HG02610 (cell line): ENCODE results near the gene HNRNPA3.
"Not testable (repeated sequence)": the region's sequence is repeated elsewhere in the genome, so short reads cannot be mapped to it uniquely, and the experiment has no call there.

Experiments
- ATAC-seq: cut with Tn5 transposase; IDR thresholded peaks from one replicate; pipeline ENCODE4 v1.9.1; 2021; ENCODE audit warnings: mild to moderate bottlenecking, moderate library complexity; ENCODE audit not compliant: unreplicated experiment

The HNRNPA3 gene

GRCh38 chr2:177212106-177212890, at the start of gene HNRNPA3:
TSS of gene HNRNPA3 (plus strand) at chr2:177212794. CDS start at chr2:177212800, 6 bp downstream.
- ATAC-seq = peak; percentile 91

DNA sequence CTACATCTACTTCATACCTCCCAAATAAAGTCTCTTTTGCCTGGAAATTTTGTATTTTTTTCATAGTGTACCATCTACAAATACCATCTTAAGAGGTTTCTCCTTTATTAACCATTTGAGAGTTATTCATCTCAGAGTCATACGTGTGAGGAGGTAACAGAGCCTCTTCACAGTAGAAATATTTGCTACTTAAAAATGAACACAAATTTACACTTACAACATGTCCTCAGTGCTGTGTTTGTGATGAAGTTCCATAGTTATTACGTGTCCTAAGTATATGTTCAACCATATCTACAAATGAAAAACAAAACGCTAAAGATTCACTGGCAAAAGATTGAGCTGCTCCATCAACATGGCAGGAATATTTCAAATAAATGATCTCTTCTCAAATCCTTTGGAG, 48.5 kb upstream of the HNRNPA3 start:
- ATAC-seq = no peak

DNA sequence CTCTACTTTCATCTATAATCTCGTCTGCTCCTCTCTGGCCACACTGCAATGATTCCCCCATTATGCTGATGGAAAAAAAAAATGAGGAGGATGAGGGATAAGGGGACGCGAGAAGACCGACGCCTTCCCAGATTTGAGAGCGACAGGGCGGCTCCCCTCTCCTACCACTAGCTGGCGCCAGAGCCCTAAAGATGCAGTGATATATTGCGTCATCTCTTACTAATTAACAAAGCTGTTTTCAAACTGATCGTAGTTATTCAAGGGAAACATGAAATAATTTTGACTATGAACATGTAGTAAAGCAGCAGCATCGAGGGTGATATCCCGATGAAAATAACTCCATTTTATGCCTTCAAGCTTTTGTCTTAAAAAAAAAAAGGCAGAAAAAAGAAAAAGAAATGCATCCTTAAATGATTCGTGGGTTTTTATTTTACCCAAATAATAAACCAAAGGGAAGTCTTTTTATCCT, 48.0 kb upstream of the HNRNPA3 start:
- ATAC-seq = peak; percentile 45

DNA sequence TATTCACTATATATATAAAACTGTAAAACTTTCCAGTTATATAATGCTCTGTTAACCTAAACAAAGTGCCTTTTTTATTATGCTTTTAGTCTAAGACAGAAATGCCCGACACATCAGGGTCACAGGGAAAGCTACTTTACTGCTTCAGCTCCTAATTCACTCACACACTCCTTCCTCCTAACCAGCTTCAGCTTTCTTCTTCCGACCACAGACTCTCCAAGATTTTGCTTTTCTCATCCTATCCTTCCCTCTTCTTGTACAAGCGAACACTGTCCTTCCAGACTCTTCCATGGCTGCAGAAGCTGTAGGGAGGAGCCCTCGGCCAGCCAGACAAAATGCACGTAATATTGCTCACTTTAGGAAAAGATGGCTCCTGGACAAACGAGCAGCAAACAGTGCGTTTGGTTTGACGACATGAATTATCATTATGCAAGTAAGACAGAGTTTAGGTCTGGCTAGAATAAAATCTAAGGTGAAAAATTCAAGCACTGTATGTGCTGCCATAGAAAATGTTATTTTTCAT, 47.5 kb upstream of the HNRNPA3 start:
- ATAC-seq = no peak

GRCh38 chr2:177165721-177166711, 46.6 kb upstream of the HNRNPA3 start:
- ATAC-seq = peak; percentile 52

- peak; percentile 77 for ATAC-seq
Observed at GRCh38 chr2:177169810-177170514, 42.6 kb upstream of the HNRNPA3 start.

GRCh38 chr2:177171418-177171865, 41.2 kb upstream of the HNRNPA3 start:
- ATAC-seq = no peak

DNA sequence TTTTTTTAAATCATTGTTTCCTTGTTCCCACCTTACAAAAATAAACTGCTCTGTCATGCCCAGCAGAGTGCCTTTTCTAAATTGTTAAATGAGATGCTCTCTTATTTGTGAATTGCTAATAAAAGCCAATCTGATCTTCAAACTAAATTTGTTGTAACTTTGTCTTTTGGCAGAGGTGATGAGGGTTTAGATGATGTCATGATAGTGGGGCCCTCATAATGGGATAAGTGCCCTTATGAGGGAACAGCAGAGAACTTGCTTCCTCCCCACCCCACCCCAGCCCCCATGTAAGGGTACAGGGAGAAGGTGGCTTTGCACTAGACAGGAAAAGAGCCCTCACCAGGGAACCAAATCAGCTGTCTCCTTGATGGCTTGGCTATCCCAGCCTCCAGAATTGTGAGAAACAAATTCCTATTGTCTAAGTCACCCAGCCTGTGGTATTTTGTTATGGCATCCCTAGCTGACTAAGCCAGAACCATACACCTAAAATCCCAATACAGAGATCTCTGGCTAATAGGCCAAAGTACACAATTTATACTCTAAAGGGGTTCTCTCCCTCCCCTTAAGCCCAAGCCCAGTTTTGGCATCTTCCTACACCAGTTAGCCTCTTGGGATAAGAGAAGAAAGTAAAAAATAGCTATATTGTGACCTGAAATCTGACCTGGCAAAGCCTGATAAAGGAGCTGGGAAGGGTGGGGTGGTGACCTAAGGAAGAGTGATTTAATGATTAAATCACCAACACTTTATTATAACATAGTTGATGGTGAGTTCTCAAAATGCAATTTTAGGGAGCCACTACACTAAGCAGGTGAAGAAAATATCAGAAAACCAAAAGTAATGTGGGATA, 40.3 kb upstream of the HNRNPA3 start:
- ATAC-seq = no peak

GRCh38 chr2:177174486-177174885, 38.1 kb upstream of the HNRNPA3 start:
- no peak for ATAC-seq

DNA sequence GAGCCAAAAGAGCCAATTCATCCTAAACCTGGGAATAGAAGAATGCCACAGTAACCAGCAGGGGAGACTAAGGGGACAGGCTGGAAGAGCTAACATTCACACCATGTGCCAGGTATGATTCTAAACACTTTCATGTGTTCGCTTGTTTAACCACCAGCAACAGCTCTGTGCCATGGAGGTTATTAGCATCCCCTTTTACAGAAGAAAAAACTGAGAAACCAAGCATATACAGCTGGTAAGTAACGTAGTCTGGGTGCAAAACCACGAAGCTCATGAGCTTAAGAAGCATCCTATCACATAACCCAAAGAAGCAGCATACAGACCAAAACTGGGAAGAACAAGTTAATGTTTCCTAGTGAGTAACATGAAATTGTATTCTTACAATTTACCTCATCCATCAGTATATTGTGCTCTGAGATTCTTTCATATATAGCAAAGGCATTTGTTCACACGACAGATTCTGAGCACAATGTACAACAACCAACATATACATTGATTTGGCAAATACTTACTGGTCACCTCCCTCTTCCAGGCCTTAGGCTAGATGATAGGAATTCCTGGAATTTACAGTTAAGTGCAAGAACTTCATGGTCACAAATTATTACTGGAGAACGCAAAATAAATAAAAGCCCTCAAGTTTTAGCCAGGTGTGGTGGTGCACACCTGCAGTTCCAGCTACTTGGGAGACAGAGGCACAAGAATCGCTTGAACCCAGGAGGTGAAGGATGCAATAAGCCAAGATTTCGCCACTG, 36.5 kb upstream of the HNRNPA3 start:
- no peak for ATAC-seq

GRCh38 chr2:177178797-177179196, 33.8 kb upstream of the HNRNPA3 start:
- no peak for ATAC-seq

DNA sequence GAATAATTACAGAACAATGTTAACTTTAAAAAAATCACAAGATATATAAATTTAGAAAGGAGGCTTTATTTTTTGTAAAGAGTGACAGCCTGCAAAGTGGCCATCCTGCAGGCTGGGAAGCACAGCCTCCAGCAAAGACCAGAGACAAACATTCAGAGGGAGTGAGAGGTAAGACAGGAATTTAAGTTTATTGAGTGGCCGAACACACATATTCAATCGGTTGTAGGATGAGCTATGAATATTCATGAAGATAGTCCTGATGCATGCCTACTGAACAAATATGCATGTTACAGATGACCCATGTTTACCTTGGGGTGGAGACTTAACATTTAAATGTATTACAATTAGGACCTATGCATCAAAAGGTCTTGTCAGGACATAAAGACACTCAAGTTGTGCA, 33.4 kb upstream of the HNRNPA3 start:
- no peak for ATAC-seq

- not testable (repeated sequence) for ATAC-seq
Observed at GRCh38 chr2:177179671-177180070, 32.9 kb upstream of the HNRNPA3 start.

DNA sequence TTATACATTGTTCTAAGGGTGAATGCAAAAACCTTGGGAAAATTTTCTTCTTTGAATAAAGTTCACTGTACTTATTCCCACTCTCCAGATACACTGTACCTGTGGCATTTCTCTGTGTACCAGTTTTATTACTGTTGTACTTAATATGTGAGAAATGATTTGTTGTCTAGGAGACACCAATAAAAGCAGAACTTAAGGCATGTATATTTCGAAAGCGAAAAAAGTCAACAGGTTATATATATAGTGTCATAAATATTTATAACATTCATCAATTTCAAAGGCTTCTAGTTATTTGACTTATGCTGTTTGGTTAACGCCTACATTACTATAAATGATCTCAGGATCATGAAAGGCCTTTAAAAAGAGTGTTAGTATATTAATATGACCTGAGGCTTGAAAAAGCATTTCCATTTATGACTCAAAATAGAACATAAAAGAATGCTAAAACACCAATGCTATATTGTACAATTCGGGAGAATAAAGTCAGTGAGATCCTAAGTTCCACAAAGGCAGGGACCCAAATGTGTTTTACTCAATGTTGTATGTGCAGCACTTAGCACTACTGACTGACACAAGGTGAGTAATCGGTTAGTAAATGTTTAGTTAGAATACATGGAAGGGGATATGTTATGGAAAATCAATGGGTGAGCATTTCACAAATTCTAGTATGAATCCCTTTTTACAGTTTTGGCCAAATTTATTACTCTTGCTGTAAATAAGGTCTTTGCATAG, 32.2 kb upstream of the HNRNPA3 start:
- no peak for ATAC-seq

- ATAC-seq = no peak
Observed at GRCh38 chr2:177183860-177184259, 28.7 kb upstream of the HNRNPA3 start.

GRCh38 chr2:177184606-177185005, 28.0 kb upstream of the HNRNPA3 start:
- no peak for ATAC-seq

DNA sequence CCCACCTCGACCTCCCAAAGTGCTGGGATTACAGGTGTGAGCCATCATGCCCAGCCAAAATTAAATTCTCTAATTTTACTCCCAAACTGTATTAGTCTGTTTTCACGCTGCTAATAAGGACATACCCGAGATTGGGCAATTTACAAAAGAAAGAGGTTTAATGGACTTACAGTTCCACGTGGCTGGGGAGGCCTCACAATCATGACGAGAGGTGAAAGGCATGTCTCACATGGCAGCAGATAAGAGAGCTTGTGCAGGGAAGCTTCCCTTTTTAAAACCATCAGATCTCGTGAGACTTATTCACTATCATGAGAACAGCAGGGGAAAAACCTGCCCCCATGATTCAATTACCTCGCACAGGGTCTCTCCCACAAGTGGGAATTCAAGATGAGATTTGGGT, 26.6 kb upstream of the HNRNPA3 start:
- ATAC-seq = not testable (repeated sequence)

DNA sequence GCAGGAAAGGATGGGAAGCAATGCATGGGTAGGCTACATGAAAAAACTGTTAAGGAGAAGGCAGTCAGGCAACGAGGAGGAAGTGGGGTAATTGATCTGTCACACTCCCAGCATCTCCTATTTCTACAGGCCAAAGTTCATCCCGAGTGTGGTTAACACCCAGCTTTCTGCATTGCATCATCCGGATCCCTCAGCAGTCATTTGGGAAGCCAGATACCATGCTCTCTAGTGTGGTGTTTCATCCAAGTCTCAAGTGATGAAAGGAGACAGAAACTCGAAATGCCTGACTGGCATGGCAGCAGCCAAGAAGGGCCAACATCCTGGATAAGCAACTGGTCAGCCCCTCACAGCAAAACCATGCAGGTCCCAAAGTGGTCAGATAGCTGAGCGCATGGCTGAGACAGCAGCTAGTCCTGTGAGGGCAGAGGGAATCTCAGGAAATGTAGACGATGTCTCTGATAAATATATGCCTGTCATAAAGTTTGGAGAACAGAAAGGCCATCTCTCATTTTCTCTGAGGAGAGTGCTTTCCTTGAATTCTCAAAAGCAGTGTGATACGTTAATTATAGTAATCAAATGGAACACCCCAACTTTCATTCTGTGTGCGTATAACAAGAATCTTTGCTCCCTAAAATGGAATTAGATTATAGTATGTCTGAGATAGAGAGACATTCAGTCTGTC, 24.8 kb upstream of the HNRNPA3 start:
- ATAC-seq = no peak
